DND-41 (cell line): Measurements from ENCODE around the gene BCAS3.

Experiments used
- CTCF ChIP-seq: IDR thresholded peaks from 2 replicates; pipeline ENCODE4 v1.5.1; 2012; ENCODE audit warnings: borderline replicate concordance, low read length, moderate library complexity, mild to moderate bottlenecking; ENCODE audit not compliant: poor library complexity, severe bottlenecking; ENCODE audit errors: extremely low read depth
- EZH2 ChIP-seq: IDR thresholded peaks from 3 replicates; pipeline ENCODE4 v1.6.1; 2012; ENCODE audit warnings: borderline replicate concordance, low read depth, mild to moderate bottlenecking, moderate library complexity, low read length, inconsistent platforms; ENCODE audit not compliant: severe bottlenecking

GRCh38 chr17:61152898-61153297, 475.2 kb downstream of the BCAS3 start:
- TF ChIP-seq CTCF (no peak), EZH2 (no peak)
